GM19468 (cell line): Measurements from ENCODE around the gene RBM43.
"Not testable (repeated sequence)": the region's sequence is repeated elsewhere in the genome, so short reads cannot be mapped to it uniquely, and the experiment has no call there.

Experiments
- ATAC-seq: cut with Tn5 transposase; IDR thresholded peaks from one replicate; pipeline ENCODE4 v1.9.1; 2021; ENCODE audit warnings: mild to moderate bottlenecking, moderate library complexity, moderate number of reproducible peaks; ENCODE audit not compliant: unreplicated experiment; ENCODE audit errors: extremely low read depth

The RBM43 gene

GRCh38 chr2:151233288-151233687, 28.4 kb downstream of the RBM43 start:
- not testable (repeated sequence) for ATAC-seq

- no peak for ATAC-seq
Measured at GRCh38 chr2:151230627-151231140, 31.0 kb downstream of the RBM43 start.

- no peak for ATAC-seq
Measured at GRCh38 chr2:151228847-151229512, 32.7 kb downstream of the RBM43 start.

- ATAC-seq = no peak
Measured at GRCh38 chr2:151217343-151217742, 44.3 kb downstream of the RBM43 start.

- ATAC-seq = no peak
Measured at GRCh38 chr2:151207100-151207499, 54.6 kb downstream of the RBM43 start.

- no peak for ATAC-seq
Measured at GRCh38 chr2:151206446-151206968, 55.2 kb downstream of the RBM43 start.

GRCh38 chr2:151205571-151205970, 56.1 kb downstream of the RBM43 start:
- ATAC-seq = no peak

GRCh38 chr2:151204756-151205155, 56.9 kb downstream of the RBM43 start:
- ATAC-seq = no peak

GRCh38 chr2:151200844-151201243, 60.8 kb downstream of the RBM43 start:
- ATAC-seq = no peak

- ATAC-seq = no peak
Measured at GRCh38 chr2:151200277-151200676, 61.4 kb downstream of the RBM43 start.

GRCh38 chr2:151198645-151199044, 63.0 kb downstream of the RBM43 start:
- no peak for ATAC-seq
